Psoas muscle (tissue), 8 donors: Measurements from ENCODE around the gene SPSB1. TPM values are rescaled to one million over a fixed set of nuclear protein-coding genes. Genes with fewer than 3 reads are reported as not detected.

Source experiments
- ATAC-seq, 4 donors: fragments of 200-7000 bp; cut with Tn5 transposase; one replicate each; pipeline ENCODE4 v1.9.1; 2020; ENCODE audit warnings: moderate library complexity in 3 of 4, mild to moderate bottlenecking in 2 of 4
- DNase-seq, 2 donors: peaks; one replicate each; pipeline ENCODE4 v3.0.0-alpha.2; 2020
- H3K27ac ChIP-seq: fragments of 200-600 bp; one replicate; pipeline ENCODE4 v1.8.0; 2022
- H3K27me3 ChIP-seq, 3 donors: fragments of 200-600 bp in 1 of 3; one replicate each; pipeline versions ENCODE4 v1.6.1 to v1.8.0; 2013 to 2022; ENCODE audit warnings: low read length in 2 of 3, mild to moderate bottlenecking in 2 of 3, moderate library complexity in 1 of 3; ENCODE audit not compliant: insufficient read depth in 3 of 3
- H3K36me3 ChIP-seq, 2 donors: fragments of 200-600 bp in 1 of 2; one replicate each; pipeline versions ENCODE4 v1.6.1 to v1.8.0; 2013 to 2022; ENCODE audit warnings: low read depth in 1 of 2, mild to moderate bottlenecking in 1 of 2, moderate library complexity in 1 of 2; ENCODE audit not compliant: insufficient read depth in 1 of 2
- H3K4me1 ChIP-seq: fragments of 200-600 bp; one replicate; pipeline ENCODE4 v1.8.0; 2022
- H3K4me3 ChIP-seq: fragments of 200-600 bp; one replicate; pipeline ENCODE4 v1.8.0; 2022; ENCODE audit warnings: mild to moderate bottlenecking
- H3K9me3 ChIP-seq: fragments of 200-600 bp; one replicate; pipeline ENCODE4 v1.8.0; 2022
- WGBS, 3 donors: extraction: QIAGEN DNeasy Blood & Tissue Kit; methylation state at CpG; one replicate each; pipeline versions ENCODE4 v1.1.6 to v1.1.7; 2013; 5-methylcytosine and 5-hydroxymethylcytosine counted together
- intact Hi-C, 2 donors: fragments of 100-400 bp; cut with DNase I; formaldehyde crosslinking; loops; one replicate each; pipeline versions ENCODE4 v1.11.0 to v1.14.2; 2022
- polyA plus RNA-seq, 3 donors: library from polyadenylated mRNA; stranded (reverse); fragments of 200-250 nt; gene quantifications; one replicate each; pipeline ENCODE4 v1.2.3, GENCODE V29; 2013
- total RNA-seq, 4 donors: library from RNA; stranded (reverse); fragmentation: NEBNext Ultra II Directional in 2 of 4; extraction: Animal tissue kit (Norgen Biotek cat#: 25700) in 2 of 4; gene quantifications; one replicate each; pipeline versions ENCODE4 v1.2.1 to v1.2.4, GENCODE V29; 2021 to 2023
- TF ChIP-seq, protein P1 (sequence below): fragments of 200-600 bp; IDR thresholded peaks from one replicate; pipeline ENCODE4 v1.8.0; 2022; ENCODE audit warnings: antibody characterized with exemption
- donor health status: healthy with polysubstance abuse.
- donor health status: DM: no; HTN: no; CAD: no; lungs with moderate emphysema.
- donor health status: Bipolar disorder and iron deficiency.
- donor health status: healthy.
- donor health status: DM: yes; HTN: yes; CAD: no.
- donor health status: DM: no; HTN: no; CAD: no.
- donor health status: DM: no; HTN: no; CAD: no.
- donor health status: DM: yes; HTN: yes; CAD: no.

Gene SPSB1
- total and polyA plus RNA-seq, 7 donors: 12.0 to 60.7 (median 31.3) TPM

- Histone ChIP-seq H3K27ac (no peak overlapping the region), H3K4me3 (no peak overlapping the region), H3K9me3 (no peaks in the 10 kb centered on the region), H3K4me1 (no peaks in the 10 kb centered on the region), H3K36me3 (peaks cover 0 to 15% of the 10 kb centered on the region in 2 donors), H3K27me3 (no peaks in the 10 kb centered on the region)
- DNase-seq: no peak
- no peak for ATAC-seq
- WGBS, 3 donors: 71 to 77% (median 75%) methylated on average over 21 to 22 of the region's 22 CpGs
- TF ChIP-seq, protein P1, sequence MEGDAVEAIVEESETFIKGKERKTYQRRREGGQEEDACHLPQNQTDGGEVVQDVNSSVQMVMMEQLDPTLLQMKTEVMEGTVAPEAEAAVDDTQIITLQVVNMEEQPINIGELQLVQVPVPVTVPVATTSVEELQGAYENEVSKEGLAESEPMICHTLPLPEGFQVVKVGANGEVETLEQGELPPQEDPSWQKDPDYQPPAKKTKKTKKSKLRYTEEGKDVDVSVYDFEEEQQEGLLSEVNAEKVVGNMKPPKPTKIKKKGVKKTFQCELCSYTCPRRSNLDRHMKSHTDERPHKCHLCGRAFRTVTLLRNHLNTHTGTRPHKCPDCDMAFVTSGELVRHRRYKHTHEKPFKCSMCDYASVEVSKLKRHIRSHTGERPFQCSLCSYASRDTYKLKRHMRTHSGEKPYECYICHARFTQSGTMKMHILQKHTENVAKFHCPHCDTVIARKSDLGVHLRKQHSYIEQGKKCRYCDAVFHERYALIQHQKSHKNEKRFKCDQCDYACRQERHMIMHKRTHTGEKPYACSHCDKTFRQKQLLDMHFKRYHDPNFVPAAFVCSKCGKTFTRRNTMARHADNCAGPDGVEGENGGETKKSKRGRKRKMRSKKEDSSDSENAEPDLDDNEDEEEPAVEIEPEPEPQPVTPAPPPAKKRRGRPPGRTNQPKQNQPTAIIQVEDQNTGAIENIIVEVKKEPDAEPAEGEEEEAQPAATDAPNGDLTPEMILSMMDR: no peak
- intact Hi-C loops: no loop called here
These were observed 59.9 kb downstream of the SPSB1 start for GRCh38 chr1:9352377-9353134.

- ATAC-seq (no peak), DNase-seq (no peak)
- no peak overlapping the region for H3K27ac ChIP-seq
- no peaks in the 10 kb centered on the region for H3K9me3 ChIP-seq
- no peaks in the 10 kb centered on the region for H3K27me3 ChIP-seq
- intact Hi-C loops: loop anchor here in 1 of 2 donors (5.0 kb wide), 1 partner anchor 38 kb away; no protein-coding TSS in a partner anchor
- WGBS, 3 donors: 86 to 90% (median 90%) methylated on average over 16 of the region's 16 CpGs
- TF ChIP-seq, protein P1: no peak
- H3K4me3 ChIP-seq: no peak overlapping the region
- H3K36me3 ChIP-seq: peaks cover 0 to 28% of the 10 kb centered on the region in 2 donors
- no peaks in the 10 kb centered on the region for H3K4me1 ChIP-seq
These were observed 62.8 kb downstream of the SPSB1 start for GRCh38 chr1:9355503-9355902.

DNA sequence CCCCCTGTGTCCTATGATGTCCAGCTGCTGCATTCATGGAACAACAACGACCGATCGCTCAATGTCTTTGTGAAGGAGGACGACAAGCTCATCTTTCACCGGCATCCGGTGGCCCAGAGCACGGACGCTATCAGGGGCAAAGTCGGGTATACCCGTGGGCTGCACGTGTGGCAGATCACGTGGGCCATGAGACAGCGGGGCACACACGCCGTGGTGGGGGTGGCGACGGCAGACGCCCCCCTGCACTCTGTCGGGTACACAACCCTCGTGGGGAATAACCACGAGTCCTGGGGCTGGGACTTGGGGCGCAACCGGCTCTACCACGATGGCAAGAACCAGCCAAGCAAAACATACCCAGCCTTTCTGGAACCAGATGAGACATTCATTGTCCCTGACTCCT, 63.3 kb downstream of the SPSB1 start:
- H3K36me3 ChIP-seq: peaks cover 0 to 28% of the 10 kb centered on the region in 2 donors
- no peaks in the 10 kb centered on the region for H3K27me3 ChIP-seq
- TF ChIP-seq, protein P1: no peak
- WGBS, 3 donors: 97% methylated on average over 21 to 24 of the region's 24 CpGs
- no peak overlapping the region for H3K27ac ChIP-seq
- no peak overlapping the region for H3K4me3 ChIP-seq
- no peak for DNase-seq
- no peak for ATAC-seq
- intact Hi-C loops: loop anchor here in 1 of 2 donors (5.0 kb wide), 1 partner anchor 39 kb away; no protein-coding TSS in a partner anchor
- H3K9me3 ChIP-seq: no peaks in the 10 kb centered on the region
- H3K4me1 ChIP-seq: no peaks in the 10 kb centered on the region

DNA sequence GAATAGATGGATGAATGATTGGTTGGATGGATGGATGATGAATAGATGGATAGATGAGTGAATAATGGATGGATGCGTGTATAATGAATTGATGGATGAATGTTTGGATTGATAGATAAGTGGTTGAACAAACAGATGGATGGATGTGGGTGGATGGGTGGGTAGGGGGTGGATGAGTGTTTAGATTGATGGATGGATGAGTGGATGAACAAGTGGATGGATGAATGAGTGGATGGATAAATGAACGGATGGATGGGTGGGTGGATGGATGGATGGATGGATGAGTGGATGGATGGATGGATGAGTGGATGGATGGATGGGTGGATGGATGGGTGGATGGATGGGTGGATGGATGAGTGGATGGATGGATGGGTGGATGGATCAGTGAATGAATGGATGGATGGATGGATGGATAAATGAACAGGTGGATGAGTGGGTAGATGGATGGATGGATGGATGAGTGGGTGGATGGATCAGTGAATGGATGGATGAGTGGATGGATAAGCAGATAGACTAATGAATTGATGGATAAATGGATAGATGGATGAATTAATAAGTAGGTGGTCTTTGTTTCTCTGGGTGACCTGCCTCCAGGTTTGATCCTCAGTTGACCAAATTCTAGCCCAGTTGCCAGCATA, 64.3 kb downstream of the SPSB1 start:
- ATAC-seq: no peak
- intact Hi-C loops: loop anchor here in 1 of 2 donors (5.0 kb wide), 1 partner anchor 40 kb away; no protein-coding TSS in a partner anchor
- Histone ChIP-seq H3K27ac (no peak overlapping the region), H3K4me1 (peaks cover 6% of the 10 kb centered on the region), H3K9me3 (no peaks in the 10 kb centered on the region), H3K36me3 (peaks cover 0 to 28% of the 10 kb centered on the region in 2 donors), H3K27me3 (no peaks in the 10 kb centered on the region), H3K4me3 (no peak overlapping the region)
- no peak for DNase-seq
- TF ChIP-seq, protein P1: no peak
- 97 to 99% (median 98%) methylated on average over 2 of the region's 2 CpGs for whole genome bisulfite sequencing, 3 donors
